Fibroblast of mammary gland (primary cell): ENCODE results near the gene ARID1B.

Experiments used
- DNase-seq: peaks from one replicate; pipeline ENCODE4 v3.0.0-alpha.2; 2010; ENCODE audit warnings: low read depth
- H3K4me3 ChIP-seq: 2 replicates; pipeline ENCODE4 v1.5.1; 2011; ENCODE audit warnings: low read depth, mild to moderate bottlenecking, low read length, moderate library complexity; ENCODE audit not compliant: control insufficient read depth
- CTCF ChIP-seq: conservative IDR thresholded peaks from 2 replicates; pipeline ENCODE4 v1.5.1; 2011; ENCODE audit warnings: low read depth, low read length, inconsistent platforms; ENCODE audit not compliant: control insufficient read depth, insufficient read depth

Gene ARID1B

GRCh38 chr6:156776840-156777576, at the start of gene ARID1B:
Gene ARID1B (plus strand): TSS chr6:156777378. CDS start chr6:156777681, 303 bp downstream.
- peak; percentile 73 for DNase-seq
- H3K4me3 ChIP-seq, result peak within 1 kb of the TSS; percentile 62
- TF ChIP-seq CTCF, result no peak

- TF ChIP-seq CTCF, result no peak
- no peak for DNase-seq
- H3K4me3 ChIP-seq, result no peak overlapping the region
Measured at GRCh38 chr6:156727715-156728385, 49.3 kb upstream of the ARID1B start.

GRCh38 chr6:156729248-156729647, 47.9 kb upstream of the ARID1B start:
- no peak overlapping the region for H3K4me3 ChIP-seq
- DNase-seq, result peak; percentile 81
- TF ChIP-seq CTCF, result no peak

GRCh38 chr6:156731396-156731795, 45.8 kb upstream of the ARID1B start:
- TF ChIP-seq CTCF, result no peak
- peak; percentile 92 for DNase-seq
- H3K4me3 ChIP-seq, result no peak overlapping the region

- DNase-seq, result peak; percentile 53
- H3K4me3 ChIP-seq, result no peak overlapping the region
- TF ChIP-seq CTCF, result no peak
Measured at GRCh38 chr6:156735751-156736150, 41.4 kb upstream of the ARID1B start.

- no peak for DNase-seq
- TF ChIP-seq CTCF, result no peak
- H3K4me3 ChIP-seq, result no peak overlapping the region
Measured at GRCh38 chr6:156740604-156741003, 36.6 kb upstream of the ARID1B start.
